Skeletal muscle tissue (tissue), 4 donors: ENCODE data around the gene APRT. TPM values are rescaled to one million over a fixed set of nuclear protein-coding genes. Genes with fewer than 3 reads are reported as not detected.

Source experiments
- H3K27ac ChIP-seq: one replicate; pipeline ENCODE4 v1.7.0; 2013; ENCODE audit warnings: mild to moderate bottlenecking, low read depth, low read length, inconsistent platforms
- H3K27me3 ChIP-seq, 3 donors: one replicate each; pipeline ENCODE4 v1.7.0; 2013; ENCODE audit warnings: low read length in 3 of 3; ENCODE audit not compliant: control insufficient read depth in 3 of 3, insufficient read depth in 3 of 3
- H3K36me3 ChIP-seq, 3 donors: one replicate each; pipeline ENCODE4 v1.7.0; 2013; ENCODE audit warnings: low read length in 3 of 3; ENCODE audit not compliant: control insufficient read depth in 3 of 3, insufficient read depth in 3 of 3
- H3K4me1 ChIP-seq, 3 donors: one replicate each; pipeline ENCODE4 v1.7.0; 2013; ENCODE audit warnings: low read length in 3 of 3, mild to moderate bottlenecking in 3 of 3; ENCODE audit not compliant: control insufficient read depth in 3 of 3, insufficient read depth in 3 of 3
- H3K4me3 ChIP-seq, 3 donors: one replicate each; pipeline ENCODE4 v1.7.0; 2013; ENCODE audit warnings: low read length in 3 of 3
- H3K9ac ChIP-seq, 3 donors: one replicate each; pipeline ENCODE4 v1.7.0; 2013; ENCODE audit warnings: low read length in 3 of 3, mild to moderate bottlenecking in 3 of 3, moderate library complexity in 2 of 3, low read depth in 1 of 3
- H3K9me3 ChIP-seq, 3 donors: one replicate each; pipeline ENCODE4 v1.7.0; 2013; ENCODE audit warnings: low read length in 3 of 3; ENCODE audit not compliant: control insufficient read depth in 3 of 3
- total RNA-seq: library from RNA; depleted of rRNA; stranded (reverse); fragments of >200 nt; gene quantifications from one replicate; pipeline ENCODE4 v1.2.3, GENCODE V29; 2014
- donor health status: Osteomylitis.

Gene APRT
- total RNA-seq, 1 donor from 2014 or later, result 41.8 TPM

GRCh38 chr16:88782454-88783390 is 29.0 kb downstream of the APRT start:
- peaks cover under 1 to 24% (median 8%) of the 10 kb centered on the region in 3 donors for H3K27me3 ChIP-seq

DNA sequence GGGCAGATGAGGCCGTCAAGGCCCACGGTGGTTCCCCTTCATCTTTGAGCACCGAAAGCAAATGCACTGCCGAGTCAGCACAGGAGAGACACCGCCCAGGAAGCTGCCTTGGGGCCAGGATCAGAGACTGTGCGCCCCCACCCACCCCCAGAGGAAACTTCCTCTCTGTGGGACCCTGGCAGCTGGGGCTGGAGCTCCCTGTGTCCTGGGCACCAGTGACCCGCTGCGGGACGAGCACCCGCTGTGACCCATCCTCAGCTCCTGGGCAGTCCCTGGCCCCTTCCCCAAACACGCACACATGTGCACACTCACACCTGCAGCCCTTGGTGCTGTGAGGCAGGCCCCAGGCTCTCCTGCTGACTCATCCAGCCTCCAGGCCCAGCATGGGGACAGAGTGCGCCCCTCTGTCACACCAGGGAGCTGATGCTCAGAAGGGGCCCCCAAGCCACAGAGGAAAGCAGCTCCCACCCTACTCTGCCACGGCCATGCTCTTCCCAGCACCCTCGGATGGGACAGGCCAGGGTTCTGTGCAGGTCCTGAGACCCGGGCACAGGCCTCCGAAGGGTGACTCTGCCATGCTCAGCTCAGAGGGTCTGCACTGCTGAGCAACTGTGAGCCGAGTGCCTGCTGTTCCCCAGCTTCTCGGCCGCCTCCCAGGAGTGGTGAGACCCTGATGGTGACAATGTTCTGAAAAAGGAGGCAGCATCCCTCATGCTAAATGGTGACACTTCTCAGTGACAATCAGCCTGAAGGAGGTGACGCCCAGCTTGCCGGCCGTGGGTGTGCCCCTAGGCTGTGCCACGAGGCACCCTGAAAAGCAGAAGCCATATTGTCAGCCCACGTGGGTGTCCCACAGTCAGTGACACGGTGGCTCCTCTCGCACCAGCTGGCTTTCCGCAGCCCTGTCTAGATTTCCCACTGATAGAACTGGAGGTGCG is 30.3 kb downstream of the APRT start:
- H3K27me3 ChIP-seq, result peaks cover 3 to 24% (median 8%) of the 10 kb centered on the region in 3 donors
- H3K27ac ChIP-seq, result no peak overlapping the region
- no peaks in the 10 kb centered on the region for H3K36me3 ChIP-seq
- H3K4me3 ChIP-seq, result no peak overlapping the region
- H3K4me1 ChIP-seq, result peaks cover 20 to 44% (median 24%) of the 10 kb centered on the region in 3 donors
- H3K9me3 ChIP-seq, result no peaks in the 10 kb centered on the region
- H3K9ac ChIP-seq, result peak overlapping the region in 1 of 3 donors; percentile 3

More at GRCh38 chr16:88782454-88783390, 29.0 kb downstream of the APRT start:
- Histone ChIP-seq H3K4me1 (peaks cover 20 to 44% (median 24%) of the 10 kb centered on the region in 3 donors), H3K9me3 (no peaks in the 10 kb centered on the region), H3K9ac (peak overlapping the region in 2 of 3 donors; percentile 4 to 25), H3K36me3 (no peaks in the 10 kb centered on the region), H3K27ac (no peak overlapping the region), H3K4me3 (peak overlapping the region in 1 of 3 donors; percentile 30)

GRCh38 chr16:88780142-88781062 is 31.3 kb downstream of the APRT start:
- H3K9me3 ChIP-seq, result no peaks in the 10 kb centered on the region
- H3K4me1 ChIP-seq, result peaks cover 16 to 44% (median 24%) of the 10 kb centered on the region in 3 donors
- H3K9ac ChIP-seq, result no peak overlapping the region
- no peak overlapping the region for H3K27ac ChIP-seq
- no peaks in the 10 kb centered on the region for H3K36me3 ChIP-seq
- peaks cover 3 to 20% (median 4%) of the 10 kb centered on the region in 3 donors for H3K27me3 ChIP-seq
- no peak overlapping the region for H3K4me3 ChIP-seq

DNA sequence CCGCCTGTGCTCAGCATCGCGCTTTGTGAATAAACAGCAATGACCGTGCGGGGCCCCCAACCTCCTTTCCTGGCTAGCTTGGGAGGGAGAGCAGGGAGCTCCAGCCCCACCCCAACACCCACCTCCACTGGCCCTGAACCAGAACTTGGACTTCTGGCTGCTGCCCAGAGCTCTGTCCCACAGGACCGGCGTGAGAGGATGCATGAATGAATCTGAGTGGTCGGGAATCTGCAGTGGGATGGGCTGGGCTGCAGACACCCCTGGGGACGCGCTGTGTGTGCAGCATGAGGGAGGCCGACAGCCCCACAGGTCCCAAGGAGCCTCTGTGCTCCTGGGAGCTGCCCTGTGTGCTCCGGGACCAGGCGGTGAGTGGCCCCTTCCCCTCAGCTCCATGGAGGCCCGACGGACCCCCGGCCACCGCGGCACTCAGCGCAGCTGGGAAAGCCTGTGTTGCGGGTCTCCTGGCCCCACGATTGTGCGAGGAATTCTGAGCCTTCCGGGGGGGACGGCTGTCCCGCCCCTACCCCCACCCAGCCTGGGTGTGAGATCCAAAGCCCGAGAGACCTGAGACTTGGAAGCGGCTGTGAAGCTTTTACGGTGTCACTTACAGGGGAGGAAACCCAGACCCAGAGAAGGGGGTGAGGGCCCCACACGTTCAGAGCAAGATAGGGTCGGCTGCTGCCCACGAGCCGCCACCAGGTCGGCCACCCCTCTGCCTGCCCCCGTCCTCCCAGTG is 32.2 kb downstream of the APRT start:
- H3K9me3 ChIP-seq, result no peaks in the 10 kb centered on the region
- H3K36me3 ChIP-seq, result no peaks in the 10 kb centered on the region
- H3K4me3 ChIP-seq, result no peak overlapping the region
- no peak overlapping the region for H3K9ac ChIP-seq
- H3K27ac ChIP-seq, result no peak overlapping the region
- H3K27me3 ChIP-seq, result peaks cover 3 to 20% (median 8%) of the 10 kb centered on the region in 3 donors
- peaks cover 16 to 45% (median 25%) of the 10 kb centered on the region in 3 donors for H3K4me1 ChIP-seq

DNA sequence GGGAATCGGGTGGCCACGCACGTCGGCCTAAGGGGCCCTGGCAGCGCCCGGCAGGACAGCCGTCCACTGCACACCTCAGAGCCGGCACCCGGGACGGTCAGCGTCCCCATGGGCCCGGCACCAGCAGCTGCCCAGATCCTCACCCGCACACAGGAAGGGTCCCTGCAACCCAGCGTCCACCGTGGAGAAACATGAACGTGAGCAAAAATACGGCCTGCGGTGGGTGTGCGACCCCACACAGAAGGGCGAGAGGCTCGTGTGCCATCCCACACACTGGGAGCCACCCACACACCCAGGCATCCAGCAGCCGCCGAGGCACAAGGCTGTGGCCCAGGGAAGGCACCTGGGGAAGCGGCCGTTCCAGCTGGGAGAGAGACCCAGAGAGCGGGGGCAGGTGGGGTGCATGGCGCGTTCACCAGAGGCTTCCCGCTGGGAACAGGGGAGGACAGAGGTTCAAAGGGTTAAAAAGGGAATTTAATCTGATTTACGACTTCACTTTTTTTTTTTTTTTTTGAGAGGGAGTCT is 33.1 kb downstream of the APRT start:
- H3K4me1 ChIP-seq, result peaks cover 19 to 49% (median 28%) of the 10 kb centered on the region in 3 donors
- H3K9me3 ChIP-seq, result no peaks in the 10 kb centered on the region
- H3K9ac ChIP-seq, result no peak overlapping the region
- H3K27me3 ChIP-seq, result peaks cover 3 to 19% (median 10%) of the 10 kb centered on the region in 3 donors
- H3K4me3 ChIP-seq, result no peak overlapping the region
- H3K36me3 ChIP-seq, result no peaks in the 10 kb centered on the region
- H3K27ac ChIP-seq, result no peak overlapping the region

DNA sequence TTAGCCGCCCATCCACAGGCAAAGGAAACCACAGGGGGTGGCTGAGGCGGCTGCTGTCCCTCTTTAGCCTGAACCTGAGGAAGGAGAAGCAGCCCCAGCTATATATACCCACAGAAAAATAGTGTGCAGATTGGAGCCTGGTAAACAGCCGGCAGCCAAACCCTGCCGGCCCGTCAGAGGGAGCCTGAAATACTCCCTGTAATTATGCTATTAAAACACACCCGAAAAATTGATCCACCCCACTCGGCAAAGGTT is 33.5 kb downstream of the APRT start:
- H3K27me3 ChIP-seq, result peaks cover 3 to 18% (median 10%) of the 10 kb centered on the region in 3 donors
- H3K4me3 ChIP-seq, result no peak overlapping the region
- peaks cover 19 to 49% (median 31%) of the 10 kb centered on the region in 3 donors for H3K4me1 ChIP-seq
- no peak overlapping the region for H3K9ac ChIP-seq
- H3K27ac ChIP-seq, result no peak overlapping the region
- no peaks in the 10 kb centered on the region for H3K9me3 ChIP-seq
- no peaks in the 10 kb centered on the region for H3K36me3 ChIP-seq

- Histone ChIP-seq H3K27ac (no peak overlapping the region), H3K27me3 (peaks cover 3 to 16% (median 10%) of the 10 kb centered on the region in 3 donors), H3K9me3 (no peaks in the 10 kb centered on the region), H3K4me1 (peaks cover 23 to 51% (median 34%) of the 10 kb centered on the region in 3 donors), H3K4me3 (no peak overlapping the region), H3K9ac (no peak overlapping the region), H3K36me3 (no peaks in the 10 kb centered on the region)
Measured at GRCh38 chr16:88777471-88778270, 34.1 kb downstream of the APRT start.

DNA sequence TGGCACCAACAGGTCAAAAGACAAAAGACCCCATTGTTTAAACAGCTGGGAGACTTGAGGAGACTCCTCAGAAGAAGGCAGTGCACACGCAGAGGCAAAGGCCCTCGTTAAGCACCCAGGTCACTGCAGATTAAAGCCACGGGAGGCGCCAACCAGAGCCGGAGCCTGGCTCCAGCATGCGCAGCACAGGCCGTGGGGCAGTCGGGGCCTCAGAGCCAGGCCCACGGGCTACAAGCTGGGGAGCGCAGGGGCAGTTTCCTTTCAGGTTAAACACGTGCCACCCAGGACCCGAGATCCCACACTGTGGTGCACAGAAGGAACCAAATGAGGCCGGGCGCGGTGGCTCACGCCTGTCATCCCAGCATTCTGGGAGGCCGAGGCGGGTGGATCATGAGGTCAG is 35.9 kb downstream of the APRT start:
- Histone ChIP-seq H3K4me3 (no peak overlapping the region), H3K9me3 (no peaks in the 10 kb centered on the region), H3K9ac (no peak overlapping the region), H3K27ac (no peak overlapping the region), H3K4me1 (peaks cover 36 to 41% (median 40%) of the 10 kb centered on the region in 3 donors), H3K27me3 (peaks cover 3 to 14% (median 10%) of the 10 kb centered on the region in 3 donors), H3K36me3 (no peaks in the 10 kb centered on the region)
